ENCODE data around the gene ALDH3A1.

The ALDH3A1 gene

DNA sequence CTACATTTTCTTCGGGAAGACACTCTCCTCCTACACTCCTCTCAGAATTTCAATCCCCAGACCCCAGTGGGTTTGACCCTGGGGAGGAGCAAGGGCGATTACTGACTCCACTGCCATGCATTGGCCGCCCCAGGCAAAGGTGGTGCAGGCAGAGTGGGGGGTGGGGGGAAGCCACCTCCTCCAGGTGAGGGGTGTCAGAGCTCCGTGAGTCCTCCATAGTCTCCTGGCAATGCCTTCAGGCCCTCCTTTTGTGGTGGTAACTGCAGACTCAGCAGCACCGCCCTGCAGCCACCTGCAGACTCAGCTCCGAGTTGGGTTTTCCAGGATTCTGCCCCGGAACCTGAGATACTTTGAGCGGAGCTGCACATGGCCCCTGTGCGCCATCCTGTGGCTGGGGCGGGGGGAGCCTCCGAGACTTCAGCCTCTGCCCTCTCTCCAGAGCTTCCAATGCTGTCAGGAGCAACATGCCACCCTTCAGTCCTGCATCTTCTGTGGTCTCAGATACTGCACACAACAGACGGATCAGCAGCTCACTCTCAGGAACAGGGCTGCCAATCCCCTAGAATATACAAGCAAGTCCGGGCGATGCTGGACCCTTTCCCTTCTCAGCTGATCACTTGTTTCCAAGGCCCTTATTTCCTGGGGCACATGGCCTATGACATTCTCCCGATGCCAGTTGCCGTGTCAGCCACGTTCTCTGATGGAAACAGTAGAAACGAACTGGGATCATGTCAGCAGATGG lies 29.3 kb downstream of the ALDH3A1 start:
- no peak for DNase-seq

DNA sequence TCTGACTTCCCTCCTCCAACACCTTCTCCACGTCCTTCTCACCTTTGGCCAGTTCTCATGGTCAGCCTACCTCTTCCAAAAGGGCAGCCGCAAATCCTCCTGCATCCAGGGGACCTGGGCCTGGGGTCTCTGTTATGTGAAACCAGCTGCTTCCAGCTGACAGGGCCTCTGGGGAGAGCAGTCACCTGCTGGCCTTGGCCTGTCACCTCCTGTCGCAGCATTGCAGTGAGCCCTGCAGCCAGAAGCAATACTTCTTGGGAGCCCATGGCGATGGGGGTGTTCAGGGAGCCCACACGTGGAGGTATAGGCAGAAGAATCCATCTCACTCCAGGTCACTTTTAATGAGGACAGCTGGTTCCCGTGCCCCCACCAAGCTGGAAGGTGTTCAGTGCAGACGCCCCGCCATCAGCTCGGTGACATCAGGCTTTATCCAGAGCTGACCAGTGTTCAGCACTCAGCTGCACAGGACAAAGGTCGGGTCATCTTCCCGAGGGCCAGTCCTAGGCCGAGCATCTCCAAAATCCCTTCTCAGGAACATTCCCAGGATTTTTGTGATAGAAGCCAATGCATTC lies 30.0 kb downstream of the ALDH3A1 start:
- no peak for DNase-seq

DNA sequence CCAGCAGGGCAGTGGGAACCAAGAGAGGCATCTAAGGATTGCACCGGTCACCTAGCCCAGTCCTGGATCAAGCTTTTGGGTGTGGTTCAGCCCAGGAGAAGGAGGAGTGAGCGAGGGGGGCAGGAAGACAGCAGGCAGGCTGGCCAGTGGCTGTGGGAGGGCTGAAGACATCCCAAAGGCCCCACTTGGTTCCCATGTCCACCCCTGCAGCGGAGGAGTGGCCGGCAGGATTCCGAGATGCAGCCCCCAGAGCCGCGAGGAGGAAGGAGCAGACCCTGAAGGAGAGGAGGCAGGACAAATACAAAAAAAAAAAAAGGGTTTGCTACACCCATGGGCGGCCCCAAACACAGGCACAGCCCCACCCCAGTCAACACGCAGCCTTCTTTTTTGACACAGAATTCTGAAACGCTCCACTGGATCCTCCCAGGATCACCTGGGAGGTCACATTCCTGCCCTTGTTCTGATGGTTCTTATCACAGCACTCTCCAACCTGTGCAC lies 30.6 kb downstream of the ALDH3A1 start:
- DNase-seq = no peak

DNA sequence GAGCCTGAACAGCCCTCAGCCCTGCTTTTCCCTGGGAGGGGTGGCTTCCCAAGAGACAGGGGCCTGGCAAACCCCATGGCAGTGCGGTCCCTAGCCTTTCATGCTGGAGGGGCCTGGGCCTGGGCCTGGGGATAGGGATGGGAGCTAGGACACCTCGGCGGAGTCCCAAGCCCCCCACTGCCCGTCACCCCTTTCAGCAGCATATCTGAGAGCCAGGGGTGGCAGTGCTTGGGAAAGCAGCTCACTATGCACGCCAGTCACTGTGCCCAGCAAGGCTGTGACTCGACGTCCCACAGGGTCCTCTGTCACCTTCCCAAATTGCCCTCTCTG lies 31.1 kb downstream of the ALDH3A1 start:
- no peak for DNase-seq

DNA sequence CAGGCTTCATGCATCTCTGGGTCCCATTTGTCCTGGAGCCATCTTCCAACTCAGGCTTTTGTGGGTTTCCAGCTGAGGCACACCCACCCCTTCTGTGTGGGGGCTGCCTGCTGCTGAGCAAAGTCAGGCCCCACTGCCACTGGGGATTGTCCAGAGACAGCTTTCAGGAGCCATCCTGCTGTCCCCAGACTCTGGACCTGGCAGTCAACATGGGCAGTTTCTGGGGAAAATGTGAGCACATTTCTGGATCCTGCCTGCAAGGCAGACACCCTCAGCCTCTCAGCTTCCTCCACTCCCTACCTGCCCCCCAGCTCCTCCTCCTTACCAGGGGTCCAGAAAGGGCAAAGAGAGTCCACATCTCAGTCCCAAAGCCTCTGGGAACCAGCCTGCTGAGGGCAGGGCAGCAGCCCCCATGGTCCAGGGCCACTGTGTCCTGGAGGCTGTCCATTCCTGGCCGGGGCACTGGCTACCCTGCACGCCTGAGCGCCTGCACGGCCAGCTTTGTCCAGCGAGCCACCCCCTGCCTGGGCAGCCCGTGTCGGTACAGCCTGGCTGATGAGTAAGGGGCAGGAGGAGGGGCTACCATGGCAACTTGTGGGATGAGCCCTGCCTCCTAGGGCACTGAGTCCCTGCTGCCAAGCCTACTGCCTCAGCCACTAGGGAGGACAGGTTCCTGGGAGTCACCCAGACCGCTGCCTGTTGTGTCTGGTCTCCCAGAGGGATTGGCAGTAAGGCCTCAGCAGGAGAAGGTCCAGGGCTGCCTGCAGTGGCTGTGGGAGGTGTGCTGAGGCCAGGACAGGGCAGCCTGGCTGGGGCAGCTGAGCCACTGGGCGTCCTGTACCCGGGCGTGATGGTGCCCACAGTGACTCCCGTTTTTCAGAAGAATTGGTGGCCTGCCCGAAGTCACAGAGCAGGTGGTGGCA lies 31.7 kb downstream of the ALDH3A1 start, which contains the start of gene SLC47A2:
Gene SLC47A2, minus strand, starts transcription at position 477 of the 923 bp plus-strand sequence. Its CDS starts 29 bp downstream, at position 448.
- no peak for DNase-seq

DNA sequence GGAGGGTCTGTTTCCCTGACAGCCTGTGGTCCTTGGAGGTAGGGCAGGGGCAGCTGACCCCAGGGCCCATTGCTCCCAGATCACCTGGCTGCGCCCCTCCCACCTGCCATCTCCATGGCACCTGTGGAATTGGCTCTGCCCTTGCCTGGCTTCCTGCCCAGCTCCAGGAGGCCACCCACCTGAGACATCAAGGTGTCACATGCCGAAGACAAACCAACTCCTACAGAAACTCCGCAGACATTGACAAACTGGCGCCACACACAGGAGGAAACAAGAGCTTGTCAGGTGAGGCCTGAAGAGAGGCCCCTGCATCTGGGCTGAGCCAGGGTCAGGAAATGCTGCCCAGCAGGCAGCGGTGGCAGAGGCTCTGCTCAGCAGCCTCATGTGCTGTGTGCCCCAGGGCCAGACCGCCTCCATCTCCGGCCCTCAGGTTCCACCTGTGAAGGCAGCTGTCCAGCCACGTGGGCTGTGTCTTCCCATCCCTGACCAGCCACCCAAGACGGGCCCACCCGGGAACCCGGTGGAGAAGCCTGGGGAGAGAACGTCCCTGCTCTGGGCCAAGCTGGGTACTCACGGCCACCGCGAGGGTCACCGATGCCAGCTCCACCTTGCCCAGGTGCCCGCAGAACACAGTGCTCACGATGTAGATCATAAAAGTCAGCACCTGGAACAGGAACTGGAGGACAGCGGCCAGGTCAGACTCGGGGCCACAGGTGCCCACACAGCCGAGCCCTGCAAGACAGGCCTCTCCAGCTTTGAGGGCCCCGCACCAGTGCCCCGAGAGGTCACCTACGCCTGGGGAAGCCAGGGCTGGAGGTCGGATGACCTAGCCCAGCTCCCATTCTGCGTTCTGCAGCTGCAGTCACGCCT lies 33.3 kb downstream of the ALDH3A1 start:
- DNase-seq = no peak

DNA sequence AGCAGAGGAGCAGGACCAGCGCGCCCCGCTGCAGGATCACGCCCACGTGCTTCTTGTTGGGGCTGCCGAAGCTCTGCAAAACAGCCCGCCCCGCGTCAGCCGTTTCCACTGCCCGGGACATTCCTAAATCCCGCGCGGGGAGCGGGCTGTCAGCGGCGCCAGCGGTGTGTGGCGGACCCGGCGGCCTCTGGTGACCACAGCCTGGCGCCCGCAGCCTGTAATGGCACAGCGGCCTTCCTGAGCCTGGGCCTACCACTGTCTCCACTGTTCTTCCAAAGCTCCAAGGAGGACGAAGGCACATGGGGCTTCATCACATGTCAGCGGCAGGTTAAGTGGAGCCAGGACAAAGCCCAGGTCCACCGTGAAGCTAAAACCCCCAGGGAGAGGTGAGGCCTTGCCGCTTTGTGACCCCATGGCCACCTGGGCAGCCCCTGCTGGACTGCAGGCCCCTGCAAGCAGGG lies 34.2 kb downstream of the ALDH3A1 start:
- no peak for DNase-seq

DNA sequence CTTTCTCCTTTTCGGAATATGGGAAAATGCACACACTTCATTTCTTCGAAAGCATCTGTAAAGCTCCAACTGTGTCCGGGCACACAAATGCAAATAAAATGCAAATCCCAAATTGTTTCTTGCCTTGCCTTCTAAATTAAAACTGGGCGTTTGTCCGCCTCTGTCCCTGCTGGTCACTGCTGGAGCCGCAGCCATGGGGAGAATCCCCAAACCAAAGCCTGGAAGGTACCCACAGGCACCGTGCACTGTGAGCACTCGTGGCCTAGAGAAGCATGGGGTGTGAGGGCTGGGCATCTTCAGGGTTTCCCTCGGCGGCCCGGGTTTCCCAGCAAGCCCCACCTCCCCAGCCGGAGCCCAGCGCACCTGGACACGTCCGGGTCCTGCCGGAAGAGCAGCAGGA lies 34.6 kb downstream of the ALDH3A1 start:
- DNase-seq = no peak

DNA sequence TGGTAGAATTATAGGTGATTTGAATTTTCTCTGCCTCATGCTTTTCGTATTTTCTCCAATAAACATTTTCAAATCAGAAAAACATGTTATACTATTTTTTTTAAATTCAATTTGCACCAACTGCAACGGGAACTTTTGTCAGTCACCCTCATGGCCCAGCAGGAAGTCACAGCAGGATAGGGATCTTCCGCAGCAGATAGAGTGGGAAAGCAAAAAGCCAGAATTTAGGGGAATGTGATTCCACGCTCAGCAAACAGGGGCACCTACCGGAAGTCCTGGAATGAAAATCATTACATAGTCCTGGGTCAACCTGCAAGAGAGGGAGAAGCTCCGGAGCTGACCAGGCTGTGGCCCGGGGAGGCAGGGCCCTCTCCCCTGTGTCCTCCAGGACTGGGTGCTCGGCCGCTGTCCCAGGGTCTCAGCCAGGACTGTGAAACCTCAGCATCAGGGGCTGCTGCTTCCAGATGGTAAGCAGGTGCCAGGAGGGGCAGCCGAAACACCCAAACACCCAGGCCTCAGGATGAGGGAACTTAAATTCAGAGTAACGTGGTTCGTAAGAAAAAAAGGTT lies 35.6 kb downstream of the ALDH3A1 start:
- DNase-seq = no peak

DNA sequence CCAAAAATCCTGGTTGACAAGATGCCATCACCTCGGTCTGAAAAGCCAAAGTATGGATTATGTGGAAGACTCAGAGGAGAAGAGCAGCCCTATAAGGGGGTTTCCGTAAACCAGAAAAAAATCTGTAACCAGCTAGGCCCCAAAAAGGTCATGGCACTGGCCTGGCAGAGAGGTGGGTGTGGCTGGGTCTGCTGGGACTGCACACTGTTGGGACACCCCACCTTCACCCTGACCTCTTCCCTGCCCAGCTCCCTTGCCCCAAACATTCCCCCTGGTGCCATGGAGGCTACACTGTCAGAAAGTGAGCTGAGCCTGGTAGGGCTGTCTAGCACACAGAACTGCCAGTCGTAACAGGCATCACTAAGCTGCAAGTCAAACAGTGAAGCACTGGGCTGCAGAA lies 38.3 kb downstream of the ALDH3A1 start:
- DNase-seq = no peak

DNA sequence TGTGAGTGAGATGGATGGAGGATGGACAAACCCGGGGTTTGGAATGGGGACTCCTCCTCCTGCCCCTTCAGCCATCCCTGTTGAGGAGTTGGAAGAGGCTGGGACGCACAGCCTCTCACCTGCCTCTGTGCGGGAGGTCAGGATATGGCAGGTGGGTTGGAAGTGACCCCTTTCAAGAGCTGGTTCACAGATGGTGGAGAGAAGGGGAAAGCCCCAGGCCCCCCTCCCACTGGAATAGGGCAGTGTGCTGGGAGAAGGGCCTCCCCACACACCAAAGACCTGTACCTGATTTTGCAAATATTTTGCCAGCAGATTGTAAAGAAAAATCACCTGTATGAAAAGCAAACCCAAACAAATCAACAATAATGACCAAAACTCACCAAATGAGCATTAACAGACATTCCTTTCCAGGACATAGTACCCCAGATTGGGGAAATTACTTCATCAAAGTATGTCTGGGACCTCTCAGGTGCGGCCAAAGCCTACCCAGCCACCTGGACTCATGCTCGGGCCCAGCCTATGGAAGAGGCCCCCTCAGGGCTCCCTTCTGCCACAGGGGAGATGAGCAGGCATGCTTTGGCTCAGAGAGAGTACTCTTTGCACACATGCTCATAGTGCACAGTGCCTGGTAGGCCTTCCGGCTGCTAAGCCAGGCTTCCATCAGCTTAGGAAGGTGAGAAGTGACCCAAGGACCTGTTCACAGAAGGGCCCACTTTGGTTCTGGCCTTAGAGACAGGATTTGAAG lies 39.5 kb downstream of the ALDH3A1 start:
- no peak for DNase-seq

DNA sequence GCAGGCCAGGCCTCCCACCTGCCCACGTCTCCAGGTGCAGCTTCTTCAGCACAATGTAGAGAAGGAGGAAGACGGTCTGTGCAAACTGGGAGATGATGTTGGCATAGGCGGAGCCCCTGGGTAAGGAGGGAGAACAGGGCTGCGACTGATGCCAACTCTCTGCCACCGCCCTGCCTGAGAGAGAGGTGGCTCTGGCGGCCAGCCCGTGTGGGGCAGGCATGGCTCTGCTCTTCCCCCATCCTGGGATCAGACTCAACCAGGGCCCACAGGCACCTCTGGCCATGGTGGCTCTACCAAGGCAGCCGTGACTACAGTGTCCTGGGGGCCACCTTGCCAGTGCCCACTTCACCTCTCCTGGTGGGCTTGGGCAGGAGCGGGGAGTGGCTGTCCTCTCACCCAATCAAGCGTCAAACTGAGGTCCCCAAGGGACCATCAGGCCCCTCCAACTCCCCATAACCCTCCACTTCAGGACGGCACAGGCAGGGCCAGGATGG lies 40.3 kb downstream of the ALDH3A1 start:
- no peak for DNase-seq

DNA sequence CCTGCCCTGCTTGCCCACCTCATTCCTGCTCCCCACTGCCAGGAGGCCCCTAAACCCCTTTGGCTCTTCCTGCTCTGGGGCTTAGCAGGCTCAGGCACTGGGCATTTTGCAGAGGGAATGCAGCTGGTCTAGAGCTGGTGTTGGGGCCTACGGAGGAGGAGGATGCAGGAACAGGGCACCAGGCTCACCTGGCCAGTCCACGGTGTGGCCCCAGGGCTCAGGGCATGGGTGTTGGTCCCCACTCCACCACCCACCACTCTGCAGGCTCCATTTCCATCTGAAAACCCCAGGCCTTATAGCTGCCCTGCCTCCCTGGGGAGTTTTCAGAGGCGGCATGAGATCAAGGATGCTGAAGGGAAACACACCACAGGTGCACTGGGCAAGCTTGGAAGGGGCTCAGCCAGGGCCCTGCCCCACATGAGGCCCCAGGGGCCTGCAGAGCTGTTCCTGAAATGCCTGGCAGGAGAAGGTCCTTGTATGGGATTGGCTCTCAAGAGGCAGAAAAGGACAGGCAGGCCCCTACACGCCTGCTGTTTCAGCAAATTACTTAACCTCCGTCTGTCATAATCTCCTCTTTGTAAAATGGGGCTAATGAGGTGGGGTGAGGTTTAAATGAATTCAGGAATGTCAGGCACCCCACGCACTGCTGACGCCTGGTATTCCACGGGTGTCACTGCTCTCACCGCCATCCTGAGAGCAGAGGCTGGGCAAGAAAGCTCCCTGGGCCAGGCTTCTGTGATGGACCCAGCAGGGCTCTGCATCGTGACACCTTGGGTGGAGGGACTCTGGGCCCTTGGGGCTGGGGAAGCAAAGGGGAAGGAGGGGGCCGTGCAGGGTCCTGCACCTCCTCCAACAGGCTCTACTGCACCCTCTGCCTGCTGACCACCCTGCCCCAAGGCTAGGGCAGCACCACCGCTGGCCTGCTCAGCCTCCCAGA lies 41.0 kb downstream of the ALDH3A1 start:
- no peak for DNase-seq

DNA sequence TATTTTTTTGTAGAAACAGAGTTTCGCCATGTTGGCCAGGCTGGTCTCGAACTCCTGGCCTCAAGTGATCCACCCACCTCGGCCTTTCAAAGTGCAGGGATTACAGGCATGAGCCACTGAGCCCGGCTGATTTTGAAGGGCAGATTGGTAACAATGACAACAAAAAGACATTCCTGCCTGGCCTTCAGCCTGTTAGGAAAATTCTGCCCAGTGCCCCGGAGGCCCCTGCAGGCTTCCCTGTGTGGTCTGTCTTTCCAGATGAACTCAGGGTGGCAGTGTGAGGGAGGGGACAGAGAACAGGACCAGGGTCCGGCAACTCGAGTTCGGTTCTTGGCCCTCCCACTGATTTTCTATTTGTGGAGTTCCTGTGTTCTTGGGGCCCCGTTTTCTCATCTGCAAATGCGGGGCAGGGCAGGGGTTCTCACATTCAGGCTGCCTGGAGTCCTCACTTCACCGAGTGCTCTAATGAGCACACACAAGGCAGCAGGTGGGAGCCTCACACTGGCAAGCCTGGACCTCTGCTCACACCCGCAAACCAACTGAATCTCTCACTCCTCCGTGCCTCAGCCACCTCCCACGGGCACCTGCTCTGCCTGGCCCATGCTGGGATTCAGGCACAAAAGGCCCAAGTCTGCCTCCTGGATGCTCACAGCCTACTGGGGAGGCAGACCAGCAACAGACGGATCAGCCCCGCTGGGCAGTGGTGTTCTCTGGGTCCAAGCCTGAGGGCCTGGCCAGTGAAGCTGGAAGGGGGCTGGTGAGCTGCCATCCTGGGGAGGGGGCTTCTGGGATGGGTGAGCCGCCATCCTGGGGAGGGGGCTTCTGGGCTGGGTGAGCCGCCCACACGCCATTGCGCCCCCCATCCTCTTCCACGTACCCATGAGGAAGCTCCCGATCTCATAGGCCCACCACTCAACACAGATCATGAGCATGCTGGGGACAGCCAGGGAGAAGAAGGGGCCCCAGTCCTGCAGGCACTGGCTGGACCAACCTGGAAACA lies 42.0 kb downstream of the ALDH3A1 start:
- DNase-seq = no peak

DNA sequence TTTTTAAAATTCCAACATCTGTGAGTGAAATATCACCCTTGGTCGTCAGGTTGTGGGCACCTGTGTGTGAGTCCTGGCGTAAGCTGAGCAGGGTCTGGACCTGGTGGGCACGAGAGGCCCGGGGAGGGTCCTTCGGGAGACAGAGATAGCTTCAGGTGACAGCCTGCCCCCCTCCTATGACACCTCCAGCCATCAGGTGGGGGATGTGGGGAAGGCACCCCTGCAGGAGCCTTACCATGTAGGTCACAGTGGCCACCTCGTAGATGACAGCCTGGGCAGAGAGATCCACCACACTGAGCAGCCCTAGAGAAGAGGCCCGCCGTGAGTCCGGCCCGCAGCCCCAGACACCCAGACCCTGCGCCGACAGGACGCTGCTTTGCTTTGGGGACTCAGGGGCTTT lies 42.9 kb downstream of the ALDH3A1 start:
- no peak for DNase-seq

DNA sequence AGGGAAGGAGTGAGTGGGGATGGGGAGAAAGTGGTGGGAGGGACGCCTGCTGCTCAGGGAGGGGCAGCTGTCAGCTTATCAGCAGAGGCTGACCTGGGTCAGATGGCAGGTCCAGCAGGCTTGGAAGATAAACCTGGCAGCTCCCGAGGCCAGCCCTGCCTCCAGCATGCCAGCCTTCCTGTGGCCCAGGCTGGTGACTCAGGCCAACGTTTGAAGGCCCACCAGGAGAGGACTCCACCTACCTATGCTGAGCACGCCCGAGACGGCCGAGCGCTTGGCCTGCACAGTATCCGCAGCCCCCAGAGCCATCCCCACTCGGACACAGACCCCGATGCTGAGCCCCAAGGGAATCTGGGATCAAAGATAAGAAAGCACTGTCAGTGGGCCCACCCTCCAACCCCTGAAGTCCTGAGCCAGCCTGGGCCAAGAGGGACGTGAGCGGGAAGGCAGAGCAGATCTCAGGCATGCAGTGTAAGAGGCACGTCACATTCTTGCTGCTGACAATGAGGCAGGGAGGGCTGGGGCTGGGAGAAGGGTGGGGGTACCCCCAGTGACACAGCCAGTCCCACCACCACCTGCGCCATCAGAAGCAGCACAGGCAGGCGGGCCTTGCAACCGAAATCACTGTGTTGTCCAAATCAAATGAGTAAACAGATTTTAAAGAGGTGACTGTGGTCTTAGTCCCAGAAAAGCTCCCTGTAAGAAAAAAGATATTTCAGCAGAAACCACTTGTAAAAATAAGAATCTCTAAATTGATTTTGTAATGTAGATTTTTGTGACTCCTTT lies 44.1 kb downstream of the ALDH3A1 start:
- DNase-seq = no peak

DNA sequence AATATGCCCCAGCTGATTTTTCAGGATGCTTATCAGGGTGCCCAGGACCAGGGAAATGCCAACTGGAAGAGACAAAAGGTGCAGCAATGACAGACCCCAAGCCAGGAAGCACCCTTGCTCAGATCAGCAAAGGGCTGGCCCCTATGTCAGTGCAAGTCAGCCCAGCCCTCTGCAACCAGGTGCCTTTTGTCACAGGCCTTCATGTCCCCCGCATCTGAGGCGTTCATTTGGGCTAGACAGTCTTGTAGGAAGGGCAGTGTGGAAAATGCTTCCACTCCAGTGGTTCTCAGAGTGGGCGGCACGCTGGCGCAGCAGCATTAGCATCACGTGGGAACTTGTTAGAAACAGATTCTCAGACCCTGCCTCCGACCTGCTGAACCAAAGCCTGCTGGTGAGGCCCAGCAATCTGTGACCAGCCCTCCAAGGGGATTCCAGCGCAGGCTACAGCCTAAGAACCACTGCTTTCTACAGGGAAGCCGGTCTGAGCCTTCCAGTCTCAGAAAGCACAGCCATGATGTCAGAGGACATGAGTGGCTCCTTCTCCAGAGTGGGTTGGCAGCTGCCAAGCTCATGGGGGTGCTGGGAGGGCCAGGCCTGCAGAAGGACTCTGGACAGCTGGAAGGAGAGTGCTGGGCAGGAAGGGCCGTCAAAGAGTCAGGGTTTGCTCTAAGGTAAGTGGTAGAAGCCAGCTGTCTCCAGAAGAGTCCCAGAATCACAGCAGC lies 44.8 kb downstream of the ALDH3A1 start:
- DNase-seq = no peak

Data from activated CD4-positive, alpha-beta T cell treated with anti-CD3 and anti-CD28 coated beads, Interleukin-2, Interleukin-6, amounts not matched to agents 100 ng/mL and 50 ng/mL, durations not matched to agents 16 hours and 8 hours (primary cell).